Measurements from ENCODE around the gene COMT. TPM values are rescaled to one million over a fixed set of nuclear protein-coding genes. Genes with fewer than 3 reads are reported as not detected.

Gene COMT
- total RNA-seq, 1 experiment from 2014 or later, result 290 TPM

DNA sequence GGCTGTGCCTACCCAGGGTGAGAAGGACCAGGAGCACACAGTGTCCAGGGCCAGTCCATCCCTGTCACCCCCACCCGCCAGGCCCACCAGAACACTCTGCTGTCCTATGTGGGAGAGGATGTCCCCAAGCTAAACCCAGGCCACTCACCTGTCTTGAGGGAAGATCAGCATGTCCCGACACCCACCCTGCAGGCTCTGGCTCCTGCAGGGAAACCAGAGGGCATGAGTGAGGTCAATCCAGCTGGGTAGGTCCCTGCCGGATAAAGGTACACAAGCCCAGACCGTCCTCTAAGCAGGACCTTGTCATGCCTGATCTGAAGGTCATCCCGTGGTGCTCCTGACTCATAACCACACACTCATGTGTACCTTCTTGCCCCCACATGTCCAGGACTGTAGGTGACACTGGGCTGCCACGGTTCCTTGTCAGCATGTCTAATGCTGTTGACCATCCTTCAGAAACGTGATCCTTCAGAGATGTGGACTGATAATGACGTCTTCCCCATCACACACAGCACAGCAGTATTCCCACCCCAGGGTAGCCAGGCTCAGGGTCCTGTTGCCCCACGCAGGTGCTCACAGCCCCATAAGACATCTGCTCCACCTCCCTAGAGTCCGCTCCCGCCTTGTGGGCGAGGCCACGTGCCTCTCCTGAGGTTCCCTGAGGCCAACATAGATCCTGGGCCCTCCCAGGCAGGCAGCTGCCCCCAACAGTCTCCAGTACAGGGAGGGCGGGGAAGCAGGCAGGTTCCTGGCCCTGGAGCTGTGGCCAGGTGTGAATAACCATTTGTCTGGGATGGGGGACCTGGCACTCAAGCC is 68.9 kb downstream of the COMT start:
- no peak for DNase-seq (ENCODE audit: low read depth)

DNA sequence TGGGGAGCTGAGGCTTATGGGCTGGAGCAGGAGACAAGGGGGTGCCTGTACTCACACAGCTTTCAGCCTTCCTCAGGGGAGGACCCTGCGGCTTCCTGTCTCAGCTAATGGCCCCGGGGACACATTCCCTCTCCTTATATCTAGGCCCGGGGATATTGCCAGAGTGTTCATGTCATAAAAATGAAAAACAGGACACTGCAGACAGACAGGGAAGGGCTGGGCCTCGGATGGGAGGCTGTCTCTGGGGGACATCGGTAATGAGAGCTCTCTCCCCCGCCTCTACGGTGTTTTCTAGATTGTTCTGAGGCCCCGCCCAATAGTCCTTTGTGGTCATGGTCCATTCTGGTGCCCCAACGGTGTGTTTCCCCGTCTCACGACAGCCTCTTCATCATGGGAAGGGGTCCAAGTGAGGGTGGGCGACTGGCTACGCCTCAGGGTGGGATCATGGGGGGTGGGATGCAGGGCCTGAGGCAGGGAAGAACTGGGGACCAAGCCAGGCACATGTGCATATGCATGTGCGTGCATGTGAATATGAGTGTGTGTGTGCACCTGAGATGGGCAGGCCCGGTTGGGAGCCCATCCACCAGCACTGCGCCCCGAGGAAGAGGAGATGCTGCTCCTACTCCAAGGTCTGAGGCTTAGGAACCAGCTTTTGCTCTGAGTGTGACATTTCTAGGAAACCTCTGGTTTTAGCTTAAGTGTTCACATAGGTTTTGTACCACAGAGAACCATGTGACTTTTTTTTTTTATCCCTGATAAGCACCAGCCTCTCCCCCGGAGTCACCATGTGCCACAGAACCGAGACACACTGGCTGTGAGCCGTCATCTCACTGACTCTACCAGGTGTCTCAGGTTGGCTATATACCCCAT is 69.8 kb downstream of the COMT start:
- DNase-seq (ENCODE audit: low read depth), result no peak

DNA sequence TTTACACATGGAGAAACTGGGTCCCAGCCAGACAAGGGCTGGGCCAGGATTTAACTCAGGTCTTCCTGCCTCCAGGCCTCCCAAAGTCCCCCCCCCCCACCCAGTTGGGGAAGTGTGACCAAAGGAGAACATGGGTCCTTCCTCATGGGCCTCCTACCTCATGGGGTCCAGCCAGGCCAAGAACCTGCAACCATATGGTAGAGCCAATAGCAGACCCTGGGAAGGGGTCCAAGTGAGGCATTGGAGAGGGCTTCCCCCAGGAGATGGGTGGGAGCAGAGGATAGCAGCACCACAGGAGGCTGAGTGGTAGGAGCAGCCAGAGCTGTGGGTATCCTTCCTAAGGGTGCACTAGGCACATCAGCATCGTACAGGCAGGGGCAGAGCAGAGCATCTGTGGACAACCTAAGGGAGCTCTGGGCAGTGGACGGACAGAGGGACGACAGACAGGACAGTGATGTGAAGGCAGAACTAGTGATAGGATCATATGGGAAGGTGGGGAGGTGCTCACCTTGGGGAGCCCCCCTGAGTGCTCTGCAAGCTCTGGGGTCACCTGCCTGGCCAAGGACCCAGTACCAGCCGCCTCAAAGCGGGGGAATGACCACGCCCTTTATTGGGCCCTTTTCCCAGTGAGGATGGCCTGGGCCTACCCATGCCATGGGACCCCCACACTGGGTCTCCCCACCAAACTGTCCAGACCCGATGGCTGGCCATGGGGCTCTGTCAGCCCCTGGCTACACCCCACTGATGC is 70.6 kb downstream of the COMT start:
- no peak for DNase-seq (ENCODE audit: low read depth)

DNA sequence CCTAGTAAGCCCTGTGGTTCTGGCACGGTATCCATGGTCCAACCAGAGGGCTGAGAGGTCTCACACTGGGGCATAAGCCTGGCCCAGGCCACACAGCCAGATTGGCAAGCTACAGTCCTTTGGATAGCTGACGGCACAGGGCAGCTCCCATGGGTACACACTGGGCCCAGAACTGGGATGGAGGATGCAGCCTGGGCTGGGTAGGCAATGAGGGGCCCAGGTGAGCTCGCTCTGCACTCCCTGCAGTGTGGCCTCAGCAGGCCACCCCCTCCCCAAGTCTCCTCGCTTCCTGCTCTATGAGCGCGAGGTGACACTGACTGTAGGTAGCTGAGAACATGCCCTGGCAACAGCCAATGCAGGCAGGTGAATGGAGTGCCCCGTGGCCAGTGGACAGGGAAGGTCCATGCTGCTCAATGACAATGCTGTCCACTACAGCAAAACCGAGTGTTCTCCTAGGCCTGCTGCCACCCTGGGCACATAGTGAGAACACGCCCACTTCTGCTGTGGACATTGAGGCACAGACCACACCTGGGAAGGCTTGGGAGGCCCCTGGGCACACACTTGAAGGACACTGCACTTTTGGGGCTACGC is 71.3 kb downstream of the COMT start:
- DNase-seq (ENCODE audit: low read depth), result no peak

DNA sequence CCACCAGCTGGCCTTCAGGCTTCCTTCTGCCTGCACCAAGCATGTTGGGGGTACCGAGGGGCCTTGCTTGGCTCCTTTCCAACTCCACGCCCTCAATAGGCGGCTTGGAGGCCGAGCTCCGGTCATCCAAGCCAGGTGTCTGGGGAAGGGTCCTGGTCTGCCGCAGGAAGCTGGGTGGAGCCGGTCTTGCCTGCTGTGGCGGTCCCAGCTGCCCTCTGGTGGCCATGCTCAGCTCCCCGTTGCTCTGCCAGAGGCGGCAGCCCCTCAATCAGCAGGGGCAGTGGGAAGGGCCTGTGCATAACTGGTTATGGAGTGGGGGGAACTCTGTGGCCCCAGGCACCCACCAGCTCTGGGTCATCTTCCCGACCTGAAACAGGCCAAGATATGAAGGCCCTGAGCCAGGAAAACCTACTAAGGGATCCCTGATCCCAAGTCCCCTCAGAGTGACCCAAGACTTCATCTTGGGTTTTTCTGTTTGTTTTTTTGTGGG is 71.9 kb downstream of the COMT start:
- DNase-seq (ENCODE audit: low read depth), result no peak

DNA sequence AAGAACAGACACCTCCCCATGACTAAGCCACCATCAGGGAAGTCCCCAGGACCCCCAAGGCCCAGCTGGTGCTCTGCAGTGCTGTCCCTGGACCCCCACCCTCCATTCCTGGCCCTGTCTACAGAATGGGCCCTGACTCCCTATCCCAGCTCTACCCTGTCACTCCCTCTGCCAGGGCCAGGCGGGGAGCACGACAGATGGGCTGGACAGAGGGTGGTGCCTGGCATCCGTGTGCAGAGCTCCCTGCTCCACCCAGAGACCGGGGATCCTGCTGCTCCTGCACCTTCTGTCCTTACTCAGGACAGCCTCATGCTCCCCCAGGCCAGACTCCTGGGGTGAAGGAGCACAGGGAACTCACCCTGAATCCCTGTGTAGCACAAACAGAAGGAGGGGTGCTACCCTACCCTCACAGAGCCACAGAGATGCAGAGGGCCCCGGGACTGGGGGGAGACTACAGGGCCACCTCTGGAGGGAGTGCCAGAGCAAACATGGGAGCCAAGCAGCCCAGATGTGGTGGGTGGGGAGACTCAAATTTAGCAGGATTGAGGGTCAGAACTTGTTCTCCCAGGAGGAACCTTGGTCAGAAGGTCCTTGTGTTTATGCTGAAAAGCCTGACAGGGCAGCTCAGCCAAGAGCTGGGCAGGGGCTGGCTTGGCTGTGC is 73.1 kb downstream of the COMT start:
- DNase-seq (ENCODE audit: low read depth), result no peak

DNA sequence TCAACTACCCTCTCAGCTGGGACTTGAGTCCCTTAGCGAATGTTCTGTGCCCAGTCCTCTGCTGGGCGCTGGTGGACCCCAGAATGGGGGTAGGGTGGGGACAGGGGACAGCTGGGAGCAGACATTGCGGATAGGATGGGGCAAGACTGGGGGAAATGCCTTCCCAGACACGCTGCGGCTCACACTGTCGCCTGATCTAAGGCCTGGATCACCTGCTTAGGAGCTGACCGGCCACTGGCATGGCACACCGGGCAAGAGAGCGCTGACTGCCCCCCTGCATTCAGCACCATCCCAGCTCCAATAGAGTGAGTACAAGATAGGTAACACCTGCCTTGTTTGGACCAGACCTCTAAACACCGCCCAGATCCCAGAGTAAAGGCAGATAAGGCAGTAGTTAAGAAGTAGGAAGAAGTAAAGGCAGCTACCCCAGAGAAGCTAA is 73.6 kb downstream of the COMT start:
- no peak for DNase-seq (ENCODE audit: low read depth)

DNA sequence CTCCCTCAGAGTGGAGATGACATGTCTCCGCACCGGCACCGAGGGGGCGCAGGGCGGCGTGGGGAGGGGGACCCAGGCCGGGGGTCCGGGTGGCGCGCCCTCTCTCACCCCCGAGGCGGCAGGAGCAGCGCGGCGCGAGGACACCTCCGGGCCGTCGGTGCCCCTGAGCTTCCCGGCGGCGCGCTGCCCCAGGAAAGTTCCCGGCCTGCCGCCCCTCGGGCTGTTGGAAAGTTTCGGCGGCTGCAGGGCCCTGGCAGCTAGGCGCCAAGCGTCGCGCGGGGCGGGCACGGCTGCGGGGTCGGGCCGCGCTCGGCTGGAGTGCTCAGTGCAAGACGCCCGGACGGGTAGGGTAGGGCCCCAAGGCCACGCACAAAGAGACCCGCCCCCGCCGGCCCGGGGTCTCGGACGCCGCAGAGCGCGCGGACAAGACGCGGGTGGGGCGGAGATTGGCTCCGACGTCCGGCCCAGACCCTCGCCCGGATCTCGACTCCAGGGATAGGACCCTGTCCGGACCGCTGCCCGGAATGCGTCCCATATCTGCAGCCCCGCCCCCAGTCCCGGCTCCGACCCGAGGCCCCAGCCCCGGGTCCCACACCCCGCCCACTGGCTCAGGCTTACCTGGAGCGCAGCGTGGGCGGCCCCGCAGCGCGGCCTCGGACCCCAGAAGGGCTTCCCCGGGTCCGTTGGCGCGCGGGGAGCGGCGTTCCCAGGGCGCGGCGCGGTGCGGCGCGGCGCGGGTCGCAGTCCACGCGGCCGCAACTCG is 74.6 kb downstream of the COMT start:
- DNase-seq (ENCODE audit: low read depth), result no peak

DNA sequence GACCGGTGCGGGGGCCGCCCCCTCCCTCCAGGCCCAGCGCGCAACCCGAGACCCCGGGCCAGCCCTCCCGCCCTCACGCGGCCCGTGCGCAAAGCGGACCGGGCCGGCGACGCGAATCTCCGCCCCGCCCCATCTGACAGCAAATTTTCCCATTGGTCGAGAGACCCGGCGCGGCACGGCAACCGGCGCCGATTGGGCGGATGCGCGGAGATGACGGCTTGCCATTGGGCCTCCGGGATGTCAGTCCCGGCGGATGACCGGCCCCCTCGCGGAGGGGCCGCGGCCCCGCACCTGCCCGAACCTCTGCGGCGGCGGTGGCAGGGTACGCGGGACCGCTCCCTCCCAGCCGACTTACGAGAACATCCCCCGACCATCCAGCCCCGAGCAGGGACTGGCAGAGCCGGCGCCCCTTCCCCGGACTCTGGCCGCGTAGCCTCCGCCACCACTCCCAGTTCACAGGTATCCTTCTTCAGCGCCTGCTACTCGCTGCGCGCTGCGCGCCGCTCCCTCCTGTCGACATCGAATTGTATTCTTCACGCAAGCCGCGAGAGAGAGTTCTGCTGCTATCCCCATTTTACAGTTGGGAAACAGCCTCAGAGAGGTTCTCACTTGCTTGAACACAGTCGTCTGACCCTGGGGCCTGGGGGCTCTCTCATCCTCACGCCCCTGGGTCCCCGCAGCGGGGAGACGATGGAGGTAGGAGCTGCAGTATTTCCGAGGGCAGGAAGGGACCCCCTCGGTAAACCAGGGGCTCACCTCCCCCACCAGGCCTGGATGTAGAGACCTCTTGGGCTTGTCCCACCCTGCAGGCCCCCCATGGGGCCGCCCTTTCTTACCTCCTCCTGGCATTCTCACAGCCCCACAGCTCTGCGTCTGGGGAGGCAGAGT is 75.4 kb downstream of the COMT start, which contains the start of gene ARVCF:
Gene ARVCF, minus strand, starts transcription at position 90 of the 888 bp plus-strand sequence. CDS start 26,029 bp downstream, outside the sequence.
- DNase-seq (ENCODE audit: low read depth), result peak; percentile 72

DNA sequence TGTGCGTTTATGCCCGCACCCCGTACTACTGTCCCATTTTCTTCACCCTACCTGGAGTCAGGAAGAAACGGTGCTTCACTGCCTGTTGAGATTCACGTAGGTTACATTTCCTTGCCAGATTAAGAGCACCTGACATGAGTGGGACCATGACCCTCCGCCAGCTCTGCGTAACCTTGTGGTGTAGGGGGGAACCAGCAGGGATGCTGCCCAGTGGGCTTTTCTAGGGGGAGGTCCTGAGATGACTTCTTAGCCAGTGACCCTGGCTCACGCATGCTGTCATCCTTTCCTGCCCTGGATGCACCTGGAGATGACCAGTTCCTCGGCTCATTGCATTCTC is 76.0 kb downstream of the COMT start:
- DNase-seq (ENCODE audit: low read depth), result no peak

DNA sequence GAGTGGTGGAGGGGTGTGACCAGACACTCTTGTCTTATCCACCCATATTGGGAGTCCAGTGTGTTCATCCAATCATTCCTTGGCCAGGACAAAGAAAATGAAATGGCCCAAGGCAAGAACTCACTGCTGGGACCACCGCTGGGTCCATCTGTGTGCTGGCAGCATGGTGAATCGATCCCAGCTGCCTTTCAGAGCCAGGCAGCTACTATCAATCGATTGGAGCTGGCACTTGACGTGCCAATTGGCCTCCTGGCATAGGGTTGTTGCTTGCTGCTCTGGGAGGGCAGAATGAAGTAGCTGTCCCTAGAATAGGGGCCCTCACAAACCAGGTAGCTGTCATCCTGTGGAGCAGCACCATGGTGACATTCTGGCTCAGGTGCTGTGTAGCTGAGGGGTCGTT is 76.4 kb downstream of the COMT start:
- no peak for DNase-seq (ENCODE audit: low read depth)

Other genes starting within 250 kb of the COMT start
- gene SEPTIN5, start 227.3 kb upstream of the COMT start, total RNA-seq (2014; rRNA removed), result 33.2 and 44.8 TPM in 2 replicates
- 22.1 and 30.2 TPM in 2 replicates for gene GP1BB, start 218.2 kb upstream of the COMT start, total RNA-seq (2014; rRNA removed)
- 13.0 and 16.7 TPM in 2 replicates for gene TBX1, start 181.0 kb upstream of the COMT start, total RNA-seq (2014; rRNA removed)
- 11.3 and 14.0 TPM in 2 replicates for gene GNB1L, start 86.9 kb upstream of the COMT start, total RNA-seq (2014; rRNA removed)
- gene RTL10, start 86.9 kb upstream of the COMT start, total RNA-seq (2014; rRNA removed), result 13.3 and 14.9 TPM in 2 replicates
- 39.5 TPM in 2 replicates for gene TXNRD2, start within 50 bp of the COMT start, total RNA-seq (2014; rRNA removed)
- 4.5 and 6.4 TPM in 2 replicates for gene ARVCF, start 75.1 kb downstream of the COMT start, total RNA-seq (2014; rRNA removed)
- 24.0 and 30.8 TPM in 2 replicates for gene TANGO2, start 79.3 kb downstream of the COMT start, total RNA-seq (2014; rRNA removed)
- gene DGCR8, start 138.5 kb downstream of the COMT start, total RNA-seq (2014; rRNA removed), result 29.4 and 30.9 TPM in 2 replicates
- 843 and 851 TPM in 2 replicates for gene RANBP1, start 174.3 kb downstream of the COMT start, total RNA-seq (2014; rRNA removed)
- gene TRMT2A, start 175.5 kb downstream of the COMT start, total RNA-seq (2014; rRNA removed), result 35.8 and 50.4 TPM in 2 replicates
- gene ZDHHC8, start 190.0 kb downstream of the COMT start, total RNA-seq (2014; rRNA removed), result 14.8 and 19.6 TPM in 2 replicates
- 1.8 and 2.7 TPM in 2 replicates for gene CCDC188, start 209.3 kb downstream of the COMT start, total RNA-seq (2014; rRNA removed)